ENCODE data around the gene OR2T12. TPM values are rescaled to one million over a fixed set of nuclear protein-coding genes. Genes with fewer than 3 reads are reported as not detected.

Gene OR2T12
- total and polyA plus RNA-seq, 3 donors from 2014 or later = 0.06 TPM; not detected in 2

DNA sequence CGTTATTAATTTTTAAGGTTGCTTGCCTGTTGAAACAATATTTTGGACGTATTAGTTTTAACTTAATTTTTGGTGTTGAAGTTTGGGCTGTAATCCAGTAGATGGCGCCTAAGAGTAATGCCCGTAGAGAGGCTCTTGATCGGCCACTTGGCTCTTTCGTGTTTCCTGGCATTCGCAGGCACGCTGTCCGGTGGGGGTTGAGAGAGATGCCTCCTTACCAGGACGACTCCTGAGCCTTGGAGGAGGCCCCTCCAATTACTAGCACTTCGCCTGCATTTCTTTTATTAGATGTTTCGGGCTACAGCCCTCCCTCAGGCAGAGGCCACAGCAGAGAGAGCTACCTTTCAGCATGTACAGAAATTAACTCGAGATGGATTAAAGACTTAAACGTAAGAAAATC lies 60.0 kb downstream of the OR2T12 start:
- Histone ChIP-seq H3K4me3 (no peak overlapping the region), H3K27ac (no peak overlapping the region), H3K36me3 (ENCODE audit: low read depth, missing control alignments) (no peaks in the 10 kb centered on the region), H3K9me3 (no peaks in the 10 kb centered on the region), H3K4me1 (no peaks in the 10 kb centered on the region), H3K27me3 (no peaks in the 10 kb centered on the region)
- no peak for TF ChIP-seq POLR2A (IDR thresholded peaks at IDR 0.05)
- TF ChIP-seq, protein P1, sequence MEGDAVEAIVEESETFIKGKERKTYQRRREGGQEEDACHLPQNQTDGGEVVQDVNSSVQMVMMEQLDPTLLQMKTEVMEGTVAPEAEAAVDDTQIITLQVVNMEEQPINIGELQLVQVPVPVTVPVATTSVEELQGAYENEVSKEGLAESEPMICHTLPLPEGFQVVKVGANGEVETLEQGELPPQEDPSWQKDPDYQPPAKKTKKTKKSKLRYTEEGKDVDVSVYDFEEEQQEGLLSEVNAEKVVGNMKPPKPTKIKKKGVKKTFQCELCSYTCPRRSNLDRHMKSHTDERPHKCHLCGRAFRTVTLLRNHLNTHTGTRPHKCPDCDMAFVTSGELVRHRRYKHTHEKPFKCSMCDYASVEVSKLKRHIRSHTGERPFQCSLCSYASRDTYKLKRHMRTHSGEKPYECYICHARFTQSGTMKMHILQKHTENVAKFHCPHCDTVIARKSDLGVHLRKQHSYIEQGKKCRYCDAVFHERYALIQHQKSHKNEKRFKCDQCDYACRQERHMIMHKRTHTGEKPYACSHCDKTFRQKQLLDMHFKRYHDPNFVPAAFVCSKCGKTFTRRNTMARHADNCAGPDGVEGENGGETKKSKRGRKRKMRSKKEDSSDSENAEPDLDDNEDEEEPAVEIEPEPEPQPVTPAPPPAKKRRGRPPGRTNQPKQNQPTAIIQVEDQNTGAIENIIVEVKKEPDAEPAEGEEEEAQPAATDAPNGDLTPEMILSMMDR (IDR thresholded peaks at IDR 0.05) = peak in 2 of 3 experiments; percentile 41 to 59
- 7 to 10% methylated on average over 14 of the region's 14 CpGs for WGBS, 2 donors
- intact Hi-C loops (cut with DNase I; ENCODE audit: low total_unique reads) = no loop called here
- peak; percentile 57 for DNase-seq

Other genes starting within 250 kb of the OR2T12 start
- gene OR2L13, start 208.2 kb downstream of the OR2T12 start, total RNA-seq = 1 to 10 TPM in 1 of 2 donors, under 1 TPM in 1; 0.12 to 1.0 TPM
- 0.63 TPM for gene OR2L13, start 208.2 kb downstream of the OR2T12 start, polyA plus RNA-seq (ENCODE audit: insufficient read depth, low read depth, low replicate concordance)
- gene OR2M5, start 158.3 kb downstream of the OR2T12 start, total RNA-seq = not detected
- gene OR2M5, start 158.3 kb downstream of the OR2T12 start, polyA plus RNA-seq (ENCODE audit: insufficient read depth, low read depth, low replicate concordance) = not detected
- gene OR2M2, start 128.6 kb downstream of the OR2T12 start, total RNA-seq = not detected
- not detected for gene OR2M2, start 128.6 kb downstream of the OR2T12 start, polyA plus RNA-seq (ENCODE audit: insufficient read depth, low read depth, low replicate concordance)
- gene OR2M3, start 106.2 kb downstream of the OR2T12 start, total RNA-seq = under 1 TPM; 0.19 to 0.24 TPM
- 0.11 TPM for gene OR2M3, start 106.2 kb downstream of the OR2T12 start, polyA plus RNA-seq (ENCODE audit: insufficient read depth, low read depth, low replicate concordance)
- under 1 TPM; 0.19 to 0.39 TPM for gene OR2M4, start 72.0 kb downstream of the OR2T12 start, total RNA-seq
- gene OR2M4, start 72.0 kb downstream of the OR2T12 start, polyA plus RNA-seq (ENCODE audit: insufficient read depth, low read depth, low replicate concordance) = not detected
- gene OR2T33, start 25.4 kb downstream of the OR2T12 start, total RNA-seq = 1 to 10 TPM in 1 of 2 donors, under 1 TPM in 1; 0.12 to 1.9 TPM
- gene OR2T33, start 25.4 kb downstream of the OR2T12 start, polyA plus RNA-seq (ENCODE audit: insufficient read depth, low read depth, low replicate concordance) = not detected
- under 1 TPM in 1 of 2 donors, not detected in 1; 0.43 TPM for gene OR2M7, start 21.1 kb upstream of the OR2T12 start, total RNA-seq
- gene OR2M7, start 21.1 kb upstream of the OR2T12 start, polyA plus RNA-seq (ENCODE audit: insufficient read depth, low read depth, low replicate concordance) = not detected
- gene OR14C36, start 45.4 kb upstream of the OR2T12 start, total RNA-seq = not detected
- gene OR14C36, start 45.4 kb upstream of the OR2T12 start, polyA plus RNA-seq (ENCODE audit: insufficient read depth, low read depth, low replicate concordance) = not detected
- gene OR2T4, start 58.2 kb upstream of the OR2T12 start, total RNA-seq = not detected
- not detected for gene OR2T4, start 58.2 kb upstream of the OR2T12 start, polyA plus RNA-seq (ENCODE audit: insufficient read depth, low read depth, low replicate concordance)
- gene OR2T6, start 72.3 kb upstream of the OR2T12 start, total RNA-seq = under 1 TPM in 1 of 2 donors, not detected in 1; 0.06 TPM
- gene OR2T6, start 72.3 kb upstream of the OR2T12 start, polyA plus RNA-seq (ENCODE audit: insufficient read depth, low read depth, low replicate concordance) = not detected
- gene OR2T1, start 99.6 kb upstream of the OR2T12 start, total RNA-seq = not detected
- not detected for gene OR2T1, start 99.6 kb upstream of the OR2T12 start, polyA plus RNA-seq (ENCODE audit: insufficient read depth, low read depth, low replicate concordance)
- not detected for gene OR2T2, start 142.2 kb upstream of the OR2T12 start, total RNA-seq
- not detected for gene OR2T2, start 142.2 kb upstream of the OR2T12 start, polyA plus RNA-seq (ENCODE audit: insufficient read depth, low read depth, low replicate concordance)
- not detected for gene OR2T3, start 169.9 kb upstream of the OR2T12 start, total RNA-seq
- not detected for gene OR2T3, start 169.9 kb upstream of the OR2T12 start, polyA plus RNA-seq (ENCODE audit: insufficient read depth, low read depth, low replicate concordance)
- not detected for gene OR2T5, start 185.2 kb upstream of the OR2T12 start, total RNA-seq
- gene OR2T5, start 185.2 kb upstream of the OR2T12 start, polyA plus RNA-seq (ENCODE audit: insufficient read depth, low read depth, low replicate concordance) = not detected
- not detected for gene OR2G6, start 204.6 kb upstream of the OR2T12 start, total RNA-seq
- not detected for gene OR2G6, start 204.6 kb upstream of the OR2T12 start, polyA plus RNA-seq (ENCODE audit: insufficient read depth, low read depth, low replicate concordance)

Measured in testis (tissue), 3 donors.